ENCODE measurements around the gene LRRC47.
"Not testable (repeated sequence)": the region's sequence is repeated elsewhere in the genome, so short reads cannot be mapped to it uniquely, and the experiment has no call there.

LRRC47 gene

DNA sequence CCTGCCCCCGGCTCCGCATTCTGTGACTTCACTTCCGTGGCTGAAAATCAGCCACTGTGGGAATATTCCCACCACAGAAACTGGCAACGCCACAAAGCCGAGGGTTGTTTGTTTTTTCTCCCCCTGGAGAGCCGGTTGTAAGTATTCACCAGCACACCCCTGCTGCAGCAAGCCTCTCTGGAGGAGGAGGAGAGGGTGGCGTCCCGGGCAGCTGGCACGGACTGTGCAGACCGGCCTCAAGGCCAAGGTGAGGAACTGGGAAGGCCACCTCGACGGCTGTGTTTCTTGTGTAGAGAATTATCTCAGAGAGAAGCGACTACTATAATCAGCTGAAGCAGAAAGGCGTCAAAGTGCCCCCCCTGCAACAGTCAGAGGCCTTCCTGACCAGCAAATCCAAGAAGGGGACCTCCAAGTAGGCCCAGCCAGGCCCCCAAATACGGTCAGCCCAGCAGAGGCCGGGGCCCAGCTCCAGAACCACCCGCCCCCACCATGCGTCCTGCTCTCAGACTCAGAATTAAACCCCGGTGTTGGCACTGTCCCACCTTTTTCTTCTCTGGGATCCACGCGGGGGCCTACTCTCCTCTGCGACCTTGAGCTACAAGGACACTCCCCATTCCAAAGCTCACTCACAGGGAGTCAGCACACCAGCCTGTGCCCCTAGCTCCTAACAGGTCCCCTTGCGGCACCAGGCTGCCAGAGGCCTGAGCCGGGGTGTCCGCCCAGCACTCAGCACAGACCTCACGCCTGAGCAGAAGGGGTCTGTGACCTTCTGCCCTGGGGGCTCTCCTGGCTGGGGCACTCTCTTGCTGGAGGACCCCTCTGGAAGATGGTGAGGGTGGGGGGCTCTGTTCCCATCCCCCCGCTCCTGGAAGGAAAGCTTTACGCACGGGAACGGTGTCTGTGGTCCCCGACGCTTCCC is 24.9 kb downstream of the LRRC47 start:
- DNase-seq, result no peak

DNA sequence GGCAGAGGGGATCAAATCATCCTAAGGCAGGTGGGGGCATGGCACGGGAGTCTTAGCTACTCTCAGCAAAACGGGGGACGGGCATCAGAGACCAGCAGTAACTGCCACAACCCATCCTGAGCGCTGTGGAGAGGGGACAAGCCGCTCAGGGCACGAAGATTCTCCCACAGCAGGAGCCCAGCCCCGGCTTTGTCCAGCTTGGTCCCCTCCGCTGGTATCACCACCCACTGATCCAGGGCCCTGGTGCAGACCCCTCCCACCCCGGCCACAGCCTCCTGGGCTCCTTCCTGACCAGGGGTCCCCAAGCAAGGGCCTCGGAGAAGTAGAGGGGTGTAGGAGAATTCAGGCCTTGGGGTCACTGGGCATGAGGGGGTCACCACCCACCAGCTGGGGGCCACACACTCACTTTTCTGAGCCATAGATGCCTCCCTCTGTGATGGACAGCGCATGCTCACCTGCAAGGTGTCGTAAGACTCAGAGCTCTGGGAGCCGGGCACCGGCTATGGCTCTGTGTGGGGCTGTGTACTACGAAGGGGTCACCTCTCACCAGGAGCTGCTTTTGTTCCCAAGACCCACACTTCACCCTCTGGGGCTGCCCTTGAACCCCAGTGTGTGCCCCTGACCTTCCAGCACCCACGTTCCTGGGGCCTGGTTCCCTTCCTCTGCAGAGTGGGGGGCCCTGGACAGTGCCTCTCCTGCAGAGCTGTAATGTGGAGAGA is 26.1 kb downstream of the LRRC47 start:
- DNase-seq, result no peak

- DNase-seq, result no peak
Measured at GRCh38 chr1:3768811-3769390, 27.4 kb downstream of the LRRC47 start.

DNA sequence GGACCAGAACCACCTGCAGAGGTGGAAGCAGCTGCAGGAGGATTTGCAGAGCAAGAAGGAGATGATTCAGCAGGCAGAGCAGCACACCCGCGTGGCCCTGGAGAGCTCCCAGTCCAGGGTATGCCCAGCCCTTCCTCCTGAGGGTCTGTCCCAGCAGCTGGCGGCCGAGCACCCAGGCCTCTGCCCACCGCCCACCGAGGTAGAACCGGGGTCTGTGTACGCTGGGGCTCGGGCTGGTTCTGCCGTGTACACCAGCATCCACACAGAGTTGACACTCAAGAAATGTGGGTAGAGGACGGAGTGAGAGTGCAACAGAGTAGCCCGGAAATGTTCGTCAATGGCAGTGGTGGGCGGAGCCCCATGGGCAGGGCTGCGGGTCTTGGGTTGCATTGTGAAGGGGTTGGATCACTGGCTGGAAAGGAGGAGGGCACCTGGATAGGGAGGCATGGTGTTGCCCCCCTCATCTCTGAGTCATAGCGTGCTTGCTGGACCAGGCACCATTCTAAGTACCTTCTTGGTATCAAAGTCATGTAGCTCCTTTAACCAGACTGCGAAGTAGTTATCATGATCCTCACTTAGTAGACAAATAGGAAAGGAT is 28.9 kb downstream of the LRRC47 start:
- DNase-seq, result no peak

DNA sequence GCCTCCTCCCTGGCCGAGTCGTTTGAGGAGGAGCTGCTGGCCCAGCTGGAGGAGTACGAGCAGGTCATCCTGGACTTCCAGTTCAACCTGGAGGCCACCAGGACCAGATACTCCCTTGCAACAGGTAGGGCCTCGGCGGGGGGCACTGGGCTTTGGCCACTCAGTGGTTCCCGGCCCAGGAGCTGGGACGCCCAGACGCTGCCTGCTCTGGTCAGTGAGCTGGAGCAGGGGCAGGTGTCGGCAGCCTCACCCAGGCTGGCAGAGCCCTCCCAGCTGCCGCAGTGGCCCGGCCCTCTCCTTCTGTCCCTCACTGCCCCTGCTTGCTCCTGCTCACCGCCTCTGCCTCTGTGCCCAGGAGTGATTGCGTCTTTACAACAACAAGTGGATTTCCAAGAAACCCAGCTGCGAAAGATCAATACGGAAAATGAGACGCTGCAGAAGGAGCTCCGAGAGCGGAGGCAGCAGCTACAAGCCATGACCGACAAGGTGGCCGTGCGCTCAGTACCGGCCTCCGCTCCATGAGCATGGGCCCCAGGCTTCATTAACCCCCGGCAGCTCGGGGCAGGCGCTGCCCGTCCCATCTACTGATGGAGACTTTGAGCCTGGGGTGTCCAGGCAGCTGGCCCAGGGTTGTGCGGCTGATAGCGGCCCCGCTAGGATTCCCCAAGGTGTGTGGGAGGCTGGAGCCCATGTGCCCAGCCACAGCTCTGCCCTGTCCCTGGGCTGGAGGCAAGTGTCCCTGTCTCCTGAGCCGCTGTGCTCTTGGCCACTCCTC is 32.8 kb downstream of the LRRC47 start:
- no peak for DNase-seq

GRCh38 chr1:3762873-3763228 is 33.4 kb downstream of the LRRC47 start:
- DNase-seq, result no peak

GRCh38 chr1:3762151-3762872 is 34.0 kb downstream of the LRRC47 start:
- DNase-seq, result no peak

DNA sequence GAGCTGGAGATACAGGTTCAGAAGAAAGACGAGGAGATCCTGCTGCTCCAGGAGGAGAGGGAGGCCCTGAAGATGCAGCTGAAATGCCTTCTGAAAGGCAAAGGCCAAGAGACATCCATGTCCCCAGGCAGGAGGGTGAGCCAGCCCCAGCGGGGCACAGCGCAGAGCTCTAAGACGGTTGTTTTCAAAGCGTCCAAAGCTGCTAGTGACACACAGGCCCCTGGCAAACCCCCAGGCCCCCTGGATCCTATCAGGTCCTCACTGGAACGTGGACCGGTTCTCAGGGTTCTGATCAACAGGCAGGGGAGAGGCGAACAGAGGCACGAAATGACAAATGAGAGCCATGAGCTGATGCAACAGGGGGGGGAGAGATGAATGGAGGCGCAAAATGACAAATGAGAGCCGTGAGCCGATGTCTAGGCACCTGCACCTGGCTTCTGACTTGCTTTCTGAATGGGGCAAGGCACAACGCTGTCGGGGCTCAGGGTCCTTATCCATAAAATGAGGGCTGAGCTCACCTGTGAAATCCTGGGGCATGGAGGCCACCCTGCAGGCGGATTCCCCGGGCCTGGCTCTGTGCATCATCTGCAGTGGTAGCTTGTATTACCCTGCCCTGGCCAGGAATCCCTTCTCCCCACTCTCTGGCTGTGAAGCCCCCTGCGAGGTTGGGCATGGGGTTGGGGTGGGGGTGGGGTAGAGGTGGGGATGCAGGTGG is 34.8 kb downstream of the LRRC47 start:
- no peak for DNase-seq

GRCh38 chr1:3759796-3760195 is 36.5 kb downstream of the LRRC47 start:
- DNase-seq, result no peak

- no peak for DNase-seq
Measured at GRCh38 chr1:3759164-3759563, 37.1 kb downstream of the LRRC47 start.

GRCh38 chr1:3756394-3756793 is 39.9 kb downstream of the LRRC47 start:
- DNase-seq, result no peak

- no peak for DNase-seq
Measured at GRCh38 chr1:3753656-3754454, 42.4 kb downstream of the LRRC47 start.

GRCh38 chr1:3752400-3752945 is 43.8 kb downstream of the LRRC47 start, which contains the start of gene CCDC27:
Gene CCDC27, plus strand, starts transcription at chr1:3752450. Its CDS starts 32 bp downstream, at chr1:3752482.
- no peak for DNase-seq

DNA sequence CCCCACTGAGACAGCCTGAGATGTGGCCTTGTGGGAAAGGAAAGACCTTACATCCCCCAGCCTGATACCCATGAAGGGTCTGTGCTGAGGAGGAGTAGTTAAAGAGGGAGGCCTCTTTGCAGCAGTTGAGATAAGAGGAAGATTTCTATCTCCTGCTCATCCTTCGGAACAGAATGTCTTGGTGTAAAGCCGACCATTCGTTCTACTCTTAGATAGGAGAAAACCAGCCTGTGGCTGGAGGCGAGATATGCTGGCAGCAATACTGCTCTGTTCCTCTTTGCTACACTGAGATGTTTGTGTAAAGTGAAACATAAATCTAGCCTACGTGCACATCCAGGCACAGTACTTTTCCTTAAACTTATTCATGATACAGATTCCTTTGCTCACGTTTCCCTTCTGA is 45.6 kb downstream of the LRRC47 start:
- DNase-seq, result no peak

- no peak for DNase-seq
Measured at GRCh38 chr1:3749512-3749911, 46.8 kb downstream of the LRRC47 start.

- DNase-seq, result not testable (repeated sequence)
Measured at GRCh38 chr1:3748316-3748900, 47.9 kb downstream of the LRRC47 start.

DNA sequence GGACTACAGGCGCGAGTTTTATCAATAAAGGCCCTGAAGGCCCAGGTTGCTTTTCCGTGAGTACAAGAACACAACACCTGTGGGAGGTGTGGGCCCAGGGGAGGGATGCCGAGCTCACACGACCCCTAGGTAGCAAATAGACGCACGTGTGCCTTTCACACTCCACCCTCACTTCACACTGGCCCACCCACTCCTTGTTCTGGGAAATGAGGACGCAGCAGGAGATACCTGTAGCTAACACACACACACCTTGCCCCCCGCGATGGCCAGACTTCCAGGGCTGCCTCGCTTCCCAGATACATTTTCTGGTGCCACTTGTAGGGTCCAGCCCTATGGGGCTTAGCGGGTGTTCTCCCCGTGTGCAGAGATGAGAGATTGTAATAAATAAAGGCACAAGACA is 48.4 kb downstream of the LRRC47 start:
- DNase-seq, result no peak

DNA sequence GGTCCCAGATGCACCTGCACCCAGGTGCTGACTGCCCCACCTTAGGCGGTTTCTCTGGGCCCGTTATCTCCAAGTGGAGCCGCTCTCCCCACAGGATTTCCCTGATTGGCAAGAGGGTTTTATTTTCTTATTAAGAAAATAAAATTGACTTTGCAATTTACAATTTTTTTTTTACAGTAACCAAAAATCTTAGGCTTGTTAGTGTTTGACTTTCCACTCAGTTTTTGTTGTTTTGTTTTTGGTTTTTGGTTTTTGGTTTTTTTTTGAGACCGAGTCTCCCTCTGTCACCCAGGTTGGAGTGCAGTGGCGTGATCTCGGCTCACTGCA is 48.8 kb downstream of the LRRC47 start:
- no peak for DNase-seq

- DNase-seq, result peak; percentile 90
Measured at GRCh38 chr1:3746830-3747521, 49.3 kb downstream of the LRRC47 start.
